ENCODE measurements around the gene PSMA5.

PSMA5 gene

DNA sequence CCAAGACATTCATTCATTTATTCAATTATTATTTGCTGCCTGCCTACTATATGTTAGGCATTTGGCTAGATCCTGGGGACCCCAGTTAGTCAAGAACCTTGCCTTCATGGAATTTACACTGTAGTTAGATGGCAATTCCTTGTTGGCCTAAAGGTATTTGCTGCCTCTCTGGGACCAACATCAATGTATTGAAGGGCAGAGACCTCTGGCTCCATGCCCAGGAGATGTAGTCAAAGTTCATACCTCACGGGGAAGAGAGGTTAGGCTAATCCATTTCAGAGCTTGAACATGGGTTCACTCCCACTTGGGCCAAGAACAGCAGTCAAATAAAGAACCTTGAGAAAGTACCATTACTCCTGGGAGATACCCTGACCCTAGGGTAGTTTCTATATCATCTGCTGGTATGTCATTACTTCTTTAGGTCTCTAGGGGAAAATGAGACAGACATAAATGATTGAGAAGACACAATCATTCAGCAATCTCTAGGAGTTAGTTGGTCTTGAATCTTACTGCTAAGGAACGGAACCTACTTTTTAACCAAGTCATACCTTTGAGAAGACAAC is 60.5 kb downstream of the PSMA5 start:
- no peak for DNase-seq

DNA sequence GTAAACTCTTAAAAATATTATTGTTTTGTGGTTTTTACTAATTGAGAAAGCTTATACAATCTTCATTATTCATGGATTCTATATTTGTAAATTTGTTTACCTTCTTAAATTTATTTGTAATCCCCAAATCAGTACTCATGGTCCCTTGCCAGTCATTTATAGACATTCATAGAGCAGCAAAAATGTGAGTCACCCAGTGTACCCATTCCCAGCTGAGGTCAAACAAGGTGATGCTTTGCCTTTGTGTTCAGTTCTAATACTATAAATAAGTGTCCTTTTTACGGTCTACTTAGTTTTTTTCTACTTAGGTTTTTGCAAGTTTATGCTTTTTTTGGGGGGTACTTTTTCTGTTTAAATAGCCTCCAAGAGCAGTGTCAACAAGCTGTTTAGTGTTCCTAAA is 64.6 kb downstream of the PSMA5 start:
- DNase-seq, result no peak

DNA sequence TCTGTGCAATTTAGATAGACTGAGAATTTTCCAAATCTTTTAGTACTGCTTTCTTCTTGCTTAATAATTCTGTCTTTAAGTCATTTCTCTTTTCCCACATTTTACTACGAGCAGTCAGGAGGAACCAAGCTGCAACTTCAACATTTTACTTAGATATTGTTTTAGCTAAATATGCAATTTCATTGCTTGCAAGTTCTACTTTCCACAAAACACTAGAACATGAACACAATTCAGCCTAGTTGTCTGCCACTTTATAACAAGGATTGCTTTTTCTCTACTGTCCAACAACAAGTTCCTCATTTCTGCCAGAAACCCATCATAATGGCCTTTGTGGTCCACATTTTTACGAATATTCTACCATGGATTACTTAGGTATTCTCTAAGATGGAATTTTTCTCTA is 65.2 kb downstream of the PSMA5 start:
- no peak for DNase-seq

DNA sequence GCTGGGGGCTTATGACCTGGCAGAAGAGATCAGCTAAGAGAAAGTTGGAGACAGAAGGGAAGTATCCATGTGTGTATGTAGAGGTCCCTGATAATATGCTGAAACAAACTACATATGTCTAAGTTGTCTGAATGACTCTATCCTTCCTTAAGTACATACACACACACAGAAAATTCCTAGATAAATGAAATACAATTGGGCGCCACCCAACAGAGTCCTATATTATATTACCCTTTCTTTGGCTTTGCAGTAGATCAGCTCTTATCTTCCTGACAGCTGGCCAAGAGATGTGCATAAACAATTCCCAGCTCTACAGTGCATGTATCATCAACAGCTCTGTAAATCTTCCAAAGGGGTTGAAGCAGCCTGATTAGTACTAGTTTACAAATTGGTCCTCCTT is 68.6 kb downstream of the PSMA5 start:
- DNase-seq, result no peak

DNA sequence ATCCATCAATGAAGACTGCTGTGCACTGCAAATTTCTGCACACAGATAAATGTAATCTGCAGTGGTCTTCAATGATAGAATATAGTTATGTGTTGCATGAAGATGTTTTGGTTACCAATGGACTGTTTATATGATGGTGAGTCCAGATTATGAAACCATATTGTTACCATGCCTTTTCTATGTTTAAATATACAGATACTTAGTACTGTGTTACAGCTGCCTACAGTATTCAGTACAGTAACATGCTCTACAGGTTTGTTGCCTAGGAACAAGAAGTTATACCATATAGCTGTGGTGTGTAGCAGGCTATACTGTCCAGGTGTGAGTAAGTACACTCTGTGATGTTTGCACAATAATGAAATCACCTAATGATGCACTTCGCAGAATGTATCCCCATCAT is 69.3 kb downstream of the PSMA5 start:
- DNase-seq, result no peak

DNA sequence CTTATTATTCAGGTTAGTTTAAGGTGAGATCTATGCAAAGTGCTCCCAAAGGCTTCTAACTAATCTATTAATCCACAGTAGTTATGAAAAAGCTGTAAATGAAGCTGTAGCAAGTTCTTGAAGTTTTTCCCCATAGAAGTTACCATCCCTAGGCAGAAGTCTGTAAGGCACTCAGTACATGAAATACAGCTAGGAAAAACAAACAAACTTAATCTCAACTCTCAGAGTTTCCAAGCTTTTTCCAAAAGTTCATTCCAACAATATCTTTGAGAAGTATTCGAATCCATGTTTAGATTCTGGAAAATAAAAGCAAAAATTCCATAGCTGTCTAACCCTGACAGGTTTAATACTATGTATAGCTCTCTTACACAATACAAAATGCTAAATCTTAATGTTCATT is 69.7 kb downstream of the PSMA5 start:
- DNase-seq, result no peak

DNA sequence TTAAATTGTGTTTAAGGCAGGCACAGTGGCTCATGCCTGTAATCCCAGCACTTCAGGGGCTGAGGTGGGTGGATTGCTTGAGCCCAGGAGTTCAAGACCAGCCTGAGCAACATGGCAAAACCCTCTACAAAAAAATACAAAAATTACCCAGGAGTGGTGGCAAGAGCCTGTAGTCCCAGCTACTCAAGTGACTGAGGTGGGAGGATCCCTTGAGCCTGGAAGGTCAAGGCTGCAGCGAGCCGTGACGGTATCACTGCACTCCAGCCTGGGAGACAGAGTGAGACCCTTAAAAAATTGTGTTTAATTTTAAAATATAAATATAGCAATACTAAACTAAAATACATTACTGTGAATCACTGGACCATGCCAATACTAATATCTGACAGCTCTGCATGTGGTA is 71.3 kb downstream of the PSMA5 start:
- no peak for DNase-seq

DNA sequence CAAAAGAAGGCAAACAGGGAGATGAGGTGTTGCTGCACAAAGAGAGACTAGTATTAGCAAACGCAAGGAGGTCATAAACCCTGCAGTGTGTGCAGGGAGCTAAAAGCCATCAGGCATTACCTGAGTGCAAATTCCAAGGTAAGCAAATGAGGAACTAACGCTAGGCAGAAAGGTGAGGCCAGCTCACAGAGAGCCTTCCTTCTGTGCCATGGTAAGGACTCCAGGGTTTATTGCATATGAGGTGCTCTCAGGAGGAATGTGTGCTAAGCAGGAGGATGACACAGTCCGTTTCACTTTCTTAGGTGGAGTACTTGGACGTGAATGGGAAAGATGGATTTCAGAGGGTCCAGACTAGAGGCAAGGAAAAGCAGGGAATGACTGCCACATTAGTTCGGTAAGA is 74.8 kb downstream of the PSMA5 start:
- no peak for DNase-seq

DNA sequence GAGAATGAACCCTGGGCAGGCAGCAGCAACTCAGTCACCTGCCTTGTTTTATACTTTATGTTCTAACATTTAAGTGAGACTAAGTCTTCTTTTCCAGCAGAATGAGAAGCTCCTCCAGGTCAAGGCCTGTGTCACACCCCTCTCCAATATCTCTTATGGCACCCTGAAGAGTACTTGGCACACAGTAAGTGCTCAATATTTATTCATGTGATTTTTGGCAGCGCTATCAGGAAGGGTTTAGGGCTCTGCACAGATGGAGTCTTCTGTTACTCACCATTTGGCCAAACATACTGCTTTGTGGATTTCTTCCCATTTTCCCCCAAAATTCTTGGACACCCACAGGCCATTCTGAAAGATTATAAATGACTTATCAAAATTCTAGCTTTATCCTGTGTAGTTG is 75.6 kb downstream of the PSMA5 start:
- DNase-seq, result no peak

DNA sequence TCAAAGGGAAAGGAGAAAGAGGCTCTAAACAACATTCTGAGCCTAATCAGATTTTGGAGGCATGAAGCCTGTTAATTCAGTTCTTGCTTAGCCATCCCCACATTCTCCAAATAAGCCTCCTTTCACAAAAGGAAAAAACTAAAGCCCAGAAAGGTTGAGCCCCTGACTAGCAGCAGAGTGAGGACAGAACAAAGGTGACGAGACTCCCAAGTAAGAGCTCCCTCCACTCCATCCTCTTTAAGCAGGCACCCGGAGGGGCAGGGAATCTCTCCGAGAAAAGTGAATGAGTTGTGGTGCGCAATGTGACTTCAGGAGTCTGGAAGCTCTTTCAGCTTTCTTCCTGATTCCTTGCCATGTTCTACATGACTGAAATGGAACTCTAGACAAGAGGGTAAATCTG is 76.1 kb downstream of the PSMA5 start:
- no peak for DNase-seq

All from stimulated activated CD4-positive, alpha-beta T cell treated with anti-CD3 and anti-CD28 coated beads, Interleukin-2, amount 100 ng/mL, for 24 hours (primary cell).